H9 (cell line): ENCODE measurements around the gene TOM1L2. TPM values are rescaled to one million over a fixed set of nuclear protein-coding genes. Genes with fewer than 3 reads are reported as not detected.
"Not testable (repeated sequence)": the region's sequence is repeated elsewhere in the genome, so short reads cannot be mapped to it uniquely, and the experiment has no call there.

Experiments
- DNase-seq: peaks from one replicate; pipeline ENCODE4 v3.0.0-alpha.2; 2017
- H2AFZ ChIP-seq: one replicate; pipeline ENCODE4 v1.6.1; 2013; ENCODE audit warnings: mild to moderate bottlenecking, low read length, control low read depth, moderate library complexity
- H2AK5ac ChIP-seq: 2 replicates; pipeline ENCODE4 v1.6.1; 2013; ENCODE audit warnings: low read length, control low read depth, mixed read lengths; ENCODE audit not compliant: insufficient read length
- H2BK120ac ChIP-seq: one replicate; pipeline ENCODE4 v1.6.1; 2013; ENCODE audit warnings: low read depth, mild to moderate bottlenecking, low read length, control low read depth, inconsistent platforms; ENCODE audit not compliant: poor library complexity, severe bottlenecking
- H2BK12ac ChIP-seq: 2 replicates; pipeline ENCODE4 v1.6.1; 2013; ENCODE audit warnings: low read length, control low read depth, mixed read lengths, low read depth; ENCODE audit not compliant: insufficient read length
- H2BK15ac ChIP-seq: 2 replicates; pipeline ENCODE4 v1.6.1; 2013; ENCODE audit warnings: low read depth, low read length, control low read depth
- H2BK20ac ChIP-seq: one replicate; pipeline ENCODE4 v1.6.1; 2013; ENCODE audit warnings: low read depth, mild to moderate bottlenecking, low read length, control low read depth, inconsistent platforms; ENCODE audit not compliant: poor library complexity, severe bottlenecking
- H2BK5ac ChIP-seq: 2 replicates; pipeline ENCODE4 v1.6.1; 2013; ENCODE audit warnings: low read length, control low read depth, mixed read lengths; ENCODE audit not compliant: insufficient read length
- H3K14ac ChIP-seq: 2 replicates; pipeline ENCODE4 v1.6.1; 2013; ENCODE audit warnings: low read length, control low read depth; ENCODE audit not compliant: insufficient read depth
- H3K18ac ChIP-seq: 2 replicates; pipeline ENCODE4 v1.6.1; 2013; ENCODE audit warnings: low read depth, mild to moderate bottlenecking, mixed read lengths, low read length, control low read depth; ENCODE audit not compliant: insufficient read length
- H3K23ac ChIP-seq: 2 replicates; pipeline ENCODE4 v1.6.1; 2013; ENCODE audit warnings: low read length, control low read depth, mixed read lengths, low read depth; ENCODE audit not compliant: insufficient read length
- H3K23me2 ChIP-seq: 2 replicates; pipeline ENCODE4 v1.6.1; 2013; ENCODE audit warnings: low read depth, mild to moderate bottlenecking, mixed read lengths, low read length, control low read depth; ENCODE audit not compliant: insufficient read length, poor library complexity, severe bottlenecking
- H3K27ac ChIP-seq: 2 replicates; pipeline ENCODE4 v1.5.1; 2013; ENCODE audit warnings: low read length, control low read depth, mixed read lengths, low read depth; ENCODE audit not compliant: insufficient read length
- H3K27me3 ChIP-seq: 2 replicates; pipeline ENCODE4 v1.6.1; 2013; ENCODE audit warnings: low read length, control low read depth, inconsistent platforms; ENCODE audit not compliant: insufficient read depth
- H3K4ac ChIP-seq: 2 replicates; pipeline ENCODE4 v1.6.1; 2013; ENCODE audit warnings: low read depth, mild to moderate bottlenecking, control low read depth, inconsistent platforms, low read length, moderate library complexity
- H3K4me1 ChIP-seq: 2 replicates; pipeline ENCODE4 v1.6.1; 2013; ENCODE audit warnings: low read length, control low read depth, inconsistent platforms; ENCODE audit not compliant: insufficient read depth
- H3K4me2 ChIP-seq: 2 replicates; pipeline ENCODE4 v1.6.1; 2013; ENCODE audit warnings: low read length, control low read depth, mixed read lengths; ENCODE audit not compliant: insufficient read length, insufficient read depth
- H3K56ac ChIP-seq: 2 replicates; pipeline ENCODE4 v1.6.1; 2013; ENCODE audit warnings: low read depth, mild to moderate bottlenecking, mixed read lengths, low read length, control low read depth; ENCODE audit not compliant: insufficient read length
- H3K79me1 ChIP-seq: 2 replicates; pipeline ENCODE4 v1.6.1; 2013; ENCODE audit warnings: low read depth, mild to moderate bottlenecking, moderate library complexity, low read length, control low read depth, inconsistent platforms; ENCODE audit not compliant: insufficient read depth, poor library complexity, severe bottlenecking
- H3K79me2 ChIP-seq: 2 replicates; pipeline ENCODE4 v1.6.1; 2013; ENCODE audit warnings: low read length, control low read depth, inconsistent platforms; ENCODE audit not compliant: insufficient read depth
- H3K9ac ChIP-seq: 2 replicates; pipeline ENCODE4 v1.6.1; 2013; ENCODE audit warnings: low read length, control low read depth, mixed read lengths; ENCODE audit not compliant: insufficient read length; ENCODE audit errors: extremely low read depth
- H3K9me3 ChIP-seq: one replicate; pipeline ENCODE4 v1.6.1; 2013; ENCODE audit warnings: low read depth, low read length, inconsistent platforms; ENCODE audit not compliant: control insufficient read depth
- H3T11ph ChIP-seq: one replicate; pipeline ENCODE4 v1.6.1; 2013; ENCODE audit warnings: mild to moderate bottlenecking, low read length, control low read depth, inconsistent platforms
- H4K20me1 ChIP-seq: one replicate; pipeline ENCODE4 v1.6.1; 2013; ENCODE audit not compliant: control insufficient read depth, insufficient read length, insufficient read depth
- H4K5ac ChIP-seq: 2 replicates; pipeline ENCODE4 v1.6.1; 2013; ENCODE audit warnings: low read depth, mild to moderate bottlenecking, mixed read lengths, low read length, control low read depth; ENCODE audit not compliant: insufficient read length
- H4K8ac ChIP-seq: replicated peaks from 2 replicates; pipeline ENCODE4 v1.6.1; 2013; ENCODE audit warnings: low read length, control low read depth, mixed read lengths, low read depth; ENCODE audit not compliant: insufficient read length
- H4K91ac ChIP-seq: 2 replicates; pipeline ENCODE4 v1.6.1; 2013; ENCODE audit warnings: low read depth, mild to moderate bottlenecking, moderate library complexity, mixed read lengths, low read length, control low read depth; ENCODE audit not compliant: insufficient read length
- H3K27ac Mint-ChIP-seq, 3 experiments: 2 replicates in 2 of 3; 3 replicates in 1 of 3; pipeline ENCODE4 v1.8.0; 2020 to 2021; ENCODE audit warnings: mixed read lengths in 3 of 3, mild to moderate bottlenecking in 1 of 3, moderate library complexity in 1 of 3
- H3K27me3 Mint-ChIP-seq: 2 replicates; pipeline ENCODE4 v1.8.0; 2021; ENCODE audit warnings: low read depth, mild to moderate bottlenecking, moderate library complexity, mixed read lengths
- H3K36me3 Mint-ChIP-seq, 3 experiments: 2 replicates in 2 of 3; 3 replicates in 1 of 3; pipeline ENCODE4 v1.8.0; 2020 to 2021; ENCODE audit warnings: low read depth in 3 of 3, mixed read lengths in 3 of 3; ENCODE audit not compliant: insufficient read depth in 1 of 3
- H3K4me1 Mint-ChIP-seq, 2 experiments: 2 replicates each; pipeline ENCODE4 v1.8.0; 2020; ENCODE audit warnings: mixed read lengths in 2 of 2
- H3K4me3 Mint-ChIP-seq, 2 experiments: 2 replicates in 1 of 2; 3 replicates in 1 of 2; pipeline ENCODE4 v1.8.0; 2020 to 2021; ENCODE audit warnings: mild to moderate bottlenecking in 2 of 2, mixed read lengths in 2 of 2, moderate library complexity in 1 of 2
- H3K9me3 Mint-ChIP-seq, 2 experiments: 2 replicates in 1 of 2; 3 replicates in 1 of 2; pipeline ENCODE4 v1.8.0; 2020; ENCODE audit warnings: mild to moderate bottlenecking in 2 of 2, mixed read lengths in 2 of 2, moderate library complexity in 1 of 2
- CTCF ChIP-seq: fragments of 200-600 bp; sonication (generic); conservative IDR thresholded peaks from 3 replicates; pipeline ENCODE4 v1.8.0; 2021; ENCODE audit warnings: antibody characterized with exemption, mild to moderate bottlenecking
- WGBS: extraction: QIAGEN DNeasy Blood & Tissue Kit; methylation state at CpG from one replicate; pipeline ENCODE4 v1.1.7; 2013; ENCODE audit warnings: missing lambda C conversion rate, low lambda C conversion rate, mixed read lengths; ENCODE audit not compliant: insufficient read length; ENCODE audit errors: extremely low coverage; 5-methylcytosine and 5-hydroxymethylcytosine counted together
- total RNA-seq: library from RNA; stranded (reverse); gene quantifications from 2 replicates; pipeline ENCODE4 v1.2.1, GENCODE V29; 2021

Gene TOM1L2
- total RNA-seq, 1 experiment from 2014 or later = 4.6 TPM

DNA sequence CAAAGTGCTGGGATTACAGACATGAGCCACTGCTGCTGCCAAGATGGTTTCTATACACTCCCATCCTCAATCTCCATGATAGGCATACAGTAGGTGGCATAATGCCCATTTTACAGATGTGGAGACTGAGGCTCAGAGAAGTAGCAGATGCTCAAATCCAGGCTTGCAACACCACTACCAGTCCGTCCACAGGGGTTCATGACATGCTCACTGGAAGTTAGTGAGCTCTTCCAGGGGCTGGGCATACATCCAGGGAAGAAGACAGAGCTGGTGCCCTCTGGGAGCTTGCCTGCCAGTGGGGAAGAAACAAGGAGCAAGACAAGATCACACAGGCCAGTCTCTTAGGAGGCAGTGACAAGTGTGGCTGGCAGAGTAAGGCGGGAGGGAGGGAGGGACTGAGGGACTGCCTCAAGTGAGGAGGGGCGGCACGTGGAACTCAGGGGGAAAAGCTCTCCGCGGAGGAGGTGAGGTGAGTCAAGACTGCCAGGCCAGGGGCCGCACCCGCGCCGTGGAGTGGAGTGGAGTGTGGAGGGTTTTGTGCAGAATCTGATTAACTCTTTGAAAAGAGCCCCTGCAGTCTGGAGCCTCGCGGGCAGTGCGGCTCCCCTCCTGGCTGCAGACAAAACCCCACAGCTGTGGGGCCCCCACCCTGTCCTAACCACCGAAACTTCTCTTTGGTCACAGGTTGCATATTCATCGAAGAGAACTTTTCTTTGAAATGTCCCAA lies 163.3 kb downstream of the TOM1L2 start:
- H3K4me1 ChIP-seq = no peaks in the 10 kb centered on the region; the same call in 1 of the 2 replicates
- H2BK20ac ChIP-seq = no peak overlapping the region
- no peak overlapping the region for H3K56ac ChIP-seq
- no peak overlapping the region for H3T11ph ChIP-seq
- no peak overlapping the region for H2BK120ac ChIP-seq
- peaks cover 0 to 8% (median 0%) of the 10 kb centered on the region in 3 experiments; a peak in 4 of 7 replicates for H3K36me3 Mint-ChIP-seq
- H3K9me3 ChIP-seq = no peaks in the 10 kb centered on the region
- no peak overlapping the region for H3K23ac ChIP-seq
- peak overlapping the region; percentile 44 to 59 for H3K4me3 Mint-ChIP-seq
- no peaks in the 10 kb centered on the region for H3K79me1 ChIP-seq
- WGBS = no CpG with 5 or more reads among the region's 15 CpGs
- H3K27me3 Mint-ChIP-seq = peaks cover 42% of the 10 kb centered on the region
- H2AFZ ChIP-seq = no peak overlapping the region
- no peak for TF ChIP-seq CTCF
- no peak overlapping the region for H3K4ac ChIP-seq
- no peak overlapping the region for H2BK12ac ChIP-seq
- no peak overlapping the region for H3K14ac ChIP-seq
- H4K20me1 ChIP-seq = no peaks in the 10 kb centered on the region
- no peak overlapping the region for H3K9ac ChIP-seq
- no peak overlapping the region for H4K5ac ChIP-seq
- no peaks in the 10 kb centered on the region for H3K9me3 Mint-ChIP-seq
- H3K18ac ChIP-seq = no peak overlapping the region
- peak overlapping the region; percentile 22 for H3K4me2 ChIP-seq
- H2AK5ac ChIP-seq = no peak overlapping the region
- H4K8ac ChIP-seq = no peak overlapping the region
- no peak overlapping the region for H3K27ac Mint-ChIP-seq
- H3K27ac ChIP-seq = no peak overlapping the region
- no peak for DNase-seq
- no peak overlapping the region for H4K91ac ChIP-seq
- peaks cover 17 to 25% of the 10 kb centered on the region in 2 experiments for H3K4me1 Mint-ChIP-seq
- H2BK15ac ChIP-seq = no peak overlapping the region
- peaks cover 8% of the 10 kb centered on the region; the same call in 1 of the 2 replicates for H3K27me3 ChIP-seq
- H3K23me2 ChIP-seq = peaks cover 6% of the 10 kb centered on the region
- H2BK5ac ChIP-seq = no peak overlapping the region
- H3K79me2 ChIP-seq = no peaks in the 10 kb centered on the region

GRCh38 chr17:17808200-17808599 lies 164.0 kb downstream of the TOM1L2 start:
- H2BK12ac ChIP-seq, H3K4me2 ChIP-seq, H2BK20ac ChIP-seq, H3K79me2 ChIP-seq, H4K8ac ChIP-seq, H2BK15ac ChIP-seq, H3K27ac Mint-ChIP-seq, H2BK120ac ChIP-seq, H3K4ac ChIP-seq, H3K4me3 Mint-ChIP-seq, H2AK5ac ChIP-seq, H3K4me1 ChIP-seq, H3T11ph ChIP-seq, H3K36me3 Mint-ChIP-seq, H3K23me2 ChIP-seq, H3K9me3 Mint-ChIP-seq, H3K27me3 ChIP-seq, H3K27ac ChIP-seq, H2AFZ ChIP-seq, H4K20me1 ChIP-seq, H3K79me1 ChIP-seq, H4K91ac ChIP-seq, H2BK5ac ChIP-seq, H3K14ac ChIP-seq, H3K23ac ChIP-seq, H3K56ac ChIP-seq, H4K5ac ChIP-seq, H3K9me3 ChIP-seq, H3K18ac ChIP-seq, DNase-seq, H3K9ac ChIP-seq: not testable (repeated sequence)
- WGBS = no CpG with 5 or more reads among the region's 5 CpGs
- peaks cover 47% of the 10 kb centered on the region for H3K27me3 Mint-ChIP-seq
- H3K4me1 Mint-ChIP-seq = peaks cover 17 to 25% of the 10 kb centered on the region in 2 experiments
